ENCODE results near the gene NFE2. TPM values are rescaled to one million over a fixed set of nuclear protein-coding genes. Genes with fewer than 3 reads are reported as not detected.

NFE2 gene
- polyA plus RNA-seq (2011; rRNA removed) (0.25 and 0.37 TPM in 2 replicates), polyA minus RNA-seq (2011; rRNA and poly(A)+ RNA removed) (0.30 and 0.41 TPM in 2 replicates)

- peak; percentile 51 for DNase-seq (ENCODE audit: low read depth, low spot score)
- CTCF ChIA-PET, result interaction anchor here (0.6 to 4.2 kb wide), 7 partner anchors 23 to 99 kb away, joined by 3 to 29 read pairs (median 3); partner anchors contain the start of gene COPZ1
Measured at GRCh38 chr12:54300732-54301427, at the start of gene NFE2. TSS of gene NFE2 (minus strand) at chr12:54301015. CDS start at chr12:54295248, 5,767 bp downstream.

GRCh38 chr12:54349679-54350078 lies 48.9 kb upstream of the NFE2 start:
- Histone ChIP-seq H3K27me3 (ENCODE audit: control insufficient read depth, insufficient read depth, low read length) (no peaks in the 10 kb centered on the region), H3K27ac (ENCODE audit: low read depth, low read length) (peak overlapping the region; percentile 3), H3K4me3 (ENCODE audit: low read depth, low read length) (no peak overlapping the region), H3K9me3 (ENCODE audit: control insufficient read depth, insufficient read depth, low read length) (no peaks in the 10 kb centered on the region)
- no peak for TF ChIP-seq CTCF (IDR thresholded peaks at IDR 0.05; ENCODE audit: low read depth, low read length)
- CTCF ChIA-PET, result interaction anchor here (0.9 to 1.5 kb wide), 3 partner anchors 12 to 25 kb away, joined by 3 to 5 read pairs (median 3); partner anchors contain the start of gene COPZ1
- no peak for DNase-seq (ENCODE audit: low read depth, low spot score)
- POLR2A ChIA-PET, result no interaction called here

More at GRCh38 chr12:54300732-54301427, at the start of gene NFE2:
- TF ChIP-seq CTCF (IDR thresholded peaks at IDR 0.05; ENCODE audit: low read depth, low read length), result peak; percentile 19
- Histone ChIP-seq H3K27ac (ENCODE audit: low read depth, low read length) (no peak within 1 kb of the TSS), H3K9me3 (ENCODE audit: control insufficient read depth, insufficient read depth, low read length) (no peaks in the 10 kb centered on the region; the same call in 1 of the 2 replicates), H3K4me3 (ENCODE audit: low read depth, low read length) (peak within 1 kb of the TSS; percentile 54), H3K27me3 (ENCODE audit: control insufficient read depth, insufficient read depth, low read length) (peaks cover 36% of the 10 kb centered on the region)
- POLR2A ChIA-PET, result interaction anchor here (0.7 to 1.8 kb wide), 5 partner anchors 10 to 41 kb away, joined by 3 to 9 read pairs (median 4); partner anchors contain the start of gene HNRNPA1

- CTCF ChIA-PET, result interaction anchor here (0.9 to 1.5 kb wide), 3 partner anchors 11 to 24 kb away, joined by 3 to 5 read pairs (median 3); partner anchors contain the start of gene COPZ1
Measured at GRCh38 chr12:54349036-54349435, 48.2 kb upstream of the NFE2 start.

GRCh38 chr12:54341378-54342300 lies 40.8 kb upstream of the NFE2 start:
- CTCF ChIA-PET, result interaction anchor here (0.6 to 4.8 kb wide), 11 partner anchors 17 to 133 kb away, joined by 3 to 56 read pairs (median 6); partner anchors contain the start of gene COPZ1
- no peak for DNase-seq (ENCODE audit: low read depth, low spot score)
- POLR2A ChIA-PET, result interaction anchor here (0.7 to 1.3 kb wide), 5 partner anchors 17 to 90 kb away, joined by 3 to 6 read pairs (median 4); partner anchors contain the start of genes CBX5, COPZ1, HNRNPA1 and NFE2
- Histone ChIP-seq H3K9me3 (ENCODE audit: control insufficient read depth, insufficient read depth, low read length) (no peaks in the 10 kb centered on the region), H3K4me3 (ENCODE audit: low read depth, low read length) (no peak overlapping the region), H3K27me3 (ENCODE audit: control insufficient read depth, insufficient read depth, low read length) (no peaks in the 10 kb centered on the region), H3K27ac (ENCODE audit: low read depth, low read length) (peak overlapping the region; percentile 52)
- TF ChIP-seq CTCF (IDR thresholded peaks at IDR 0.05; ENCODE audit: low read depth, low read length), result no peak

More at GRCh38 chr12:54349036-54349435, 48.2 kb upstream of the NFE2 start:
- no peak overlapping the region for H3K27ac ChIP-seq (ENCODE audit: low read depth, low read length)
- H3K27me3 ChIP-seq (ENCODE audit: control insufficient read depth, insufficient read depth, low read length), result no peaks in the 10 kb centered on the region
- POLR2A ChIA-PET, result no interaction called here
- no peak for DNase-seq (ENCODE audit: low read depth, low spot score)
- no peak for TF ChIP-seq CTCF (IDR thresholded peaks at IDR 0.05; ENCODE audit: low read depth, low read length)
- H3K9me3 ChIP-seq (ENCODE audit: control insufficient read depth, insufficient read depth, low read length), result no peaks in the 10 kb centered on the region
- H3K4me3 ChIP-seq (ENCODE audit: low read depth, low read length), result no peak overlapping the region

Data from AG04450 (cell line).